ENCODE results near the gene ZNF614. TPM values are rescaled to one million over a fixed set of nuclear protein-coding genes. Genes with fewer than 3 reads are reported as not detected.
A peak's percentile ranks its signal among the peaks of the same experiment; 100 is the strongest.
"Not testable (repeated sequence)": the region's sequence is repeated elsewhere in the genome, so short reads cannot be mapped to it uniquely, and the experiment has no call there.

ZNF614 gene
- total and polyA plus RNA-seq, 2 of the 13 experiments (the other 11 are each of a cell fraction or from before 2014, with no cell fraction given): 13.0 to 22.8 TPM

DNA sequence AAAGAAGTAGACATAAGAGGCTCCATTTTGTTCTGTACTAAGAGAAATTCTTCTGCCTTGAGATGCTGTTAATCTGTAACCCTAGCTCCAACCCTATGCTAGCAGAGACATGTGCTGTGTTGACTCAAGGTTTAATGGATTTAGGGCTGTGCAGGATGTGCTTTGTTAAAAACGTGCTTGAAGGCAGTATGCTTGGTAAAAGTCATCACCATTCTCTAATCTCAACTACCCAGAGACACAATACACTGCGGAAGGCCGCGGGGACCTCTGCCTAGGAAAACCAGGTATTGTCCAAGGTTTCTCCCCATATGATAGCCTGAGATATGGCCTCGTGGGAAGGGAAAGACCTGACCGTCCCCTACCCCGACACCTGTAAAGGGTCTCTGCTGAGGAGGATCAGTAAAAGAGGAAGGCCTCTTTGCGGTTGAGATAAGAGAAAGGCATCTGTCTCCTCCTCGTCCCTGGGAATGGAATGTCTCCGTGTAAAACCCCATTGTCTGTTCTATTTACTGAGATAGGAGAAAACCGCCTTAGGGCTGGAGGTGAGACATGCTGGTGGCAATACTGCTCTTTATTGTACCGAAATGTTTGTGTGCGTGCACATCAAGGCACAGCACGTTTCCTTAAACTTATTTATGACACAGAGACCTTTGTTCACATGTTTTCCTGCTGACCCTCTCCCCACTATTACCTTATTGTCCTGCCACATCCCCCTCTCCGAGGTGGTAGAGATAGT is 1.8 kb downstream of the ZNF614 start (continued):
- TF ChIP-seq, protein P1, sequence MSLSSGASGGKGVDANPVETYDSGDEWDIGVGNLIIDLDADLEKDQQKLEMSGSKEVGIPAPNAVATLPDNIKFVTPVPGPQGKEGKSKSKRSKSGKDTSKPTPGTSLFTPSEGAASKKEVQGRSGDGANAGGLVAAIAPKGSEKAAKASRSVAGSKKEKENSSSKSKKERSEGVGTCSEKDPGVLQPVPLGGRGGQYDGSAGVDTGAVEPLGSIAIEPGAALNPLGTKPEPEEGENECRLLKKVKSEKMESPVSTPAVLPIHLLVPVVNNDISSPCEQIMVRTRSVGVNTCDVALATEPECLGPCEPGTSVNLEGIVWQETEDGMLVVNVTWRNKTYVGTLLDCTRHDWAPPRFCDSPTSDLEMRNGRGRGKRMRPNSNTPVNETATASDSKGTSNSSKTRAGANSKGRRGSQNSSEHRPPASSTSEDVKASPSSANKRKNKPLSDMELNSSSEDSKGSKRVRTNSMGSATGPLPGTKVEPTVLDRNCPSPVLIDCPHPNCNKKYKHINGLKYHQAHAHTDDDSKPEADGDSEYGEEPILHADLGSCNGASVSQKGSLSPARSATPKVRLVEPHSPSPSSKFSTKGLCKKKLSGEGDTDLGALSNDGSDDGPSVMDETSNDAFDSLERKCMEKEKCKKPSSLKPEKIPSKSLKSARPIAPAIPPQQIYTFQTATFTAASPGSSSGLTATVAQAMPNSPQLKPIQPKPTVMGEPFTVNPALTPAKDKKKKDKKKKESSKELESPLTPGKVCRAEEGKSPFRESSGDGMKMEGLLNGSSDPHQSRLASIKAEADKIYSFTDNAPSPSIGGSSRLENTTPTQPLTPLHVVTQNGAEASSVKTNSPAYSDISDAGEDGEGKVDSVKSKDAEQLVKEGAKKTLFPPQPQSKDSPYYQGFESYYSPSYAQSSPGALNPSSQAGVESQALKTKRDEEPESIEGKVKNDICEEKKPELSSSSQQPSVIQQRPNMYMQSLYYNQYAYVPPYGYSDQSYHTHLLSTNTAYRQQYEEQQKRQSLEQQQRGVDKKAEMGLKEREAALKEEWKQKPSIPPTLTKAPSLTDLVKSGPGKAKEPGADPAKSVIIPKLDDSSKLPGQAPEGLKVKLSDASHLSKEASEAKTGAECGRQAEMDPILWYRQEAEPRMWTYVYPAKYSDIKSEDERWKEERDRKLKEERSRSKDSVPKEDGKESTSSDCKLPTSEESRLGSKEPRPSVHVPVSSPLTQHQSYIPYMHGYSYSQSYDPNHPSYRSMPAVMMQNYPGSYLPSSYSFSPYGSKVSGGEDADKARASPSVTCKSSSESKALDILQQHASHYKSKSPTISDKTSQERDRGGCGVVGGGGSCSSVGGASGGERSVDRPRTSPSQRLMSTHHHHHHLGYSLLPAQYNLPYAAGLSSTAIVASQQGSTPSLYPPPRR (CRISPR knock-in tag; IDR thresholded peaks at IDR 0.05; ENCODE audit: borderline replicate concordance): peak; percentile 75
- not testable (repeated sequence) for TF ChIP-seq FOXA1 (IDR thresholded peaks at IDR 0.05)
- peak; percentile 85 for TF ChIP-seq FOXA1 (CRISPR knock-in tag; IDR thresholded peaks at IDR 0.05)
- TF ChIP-seq, protein P2, sequence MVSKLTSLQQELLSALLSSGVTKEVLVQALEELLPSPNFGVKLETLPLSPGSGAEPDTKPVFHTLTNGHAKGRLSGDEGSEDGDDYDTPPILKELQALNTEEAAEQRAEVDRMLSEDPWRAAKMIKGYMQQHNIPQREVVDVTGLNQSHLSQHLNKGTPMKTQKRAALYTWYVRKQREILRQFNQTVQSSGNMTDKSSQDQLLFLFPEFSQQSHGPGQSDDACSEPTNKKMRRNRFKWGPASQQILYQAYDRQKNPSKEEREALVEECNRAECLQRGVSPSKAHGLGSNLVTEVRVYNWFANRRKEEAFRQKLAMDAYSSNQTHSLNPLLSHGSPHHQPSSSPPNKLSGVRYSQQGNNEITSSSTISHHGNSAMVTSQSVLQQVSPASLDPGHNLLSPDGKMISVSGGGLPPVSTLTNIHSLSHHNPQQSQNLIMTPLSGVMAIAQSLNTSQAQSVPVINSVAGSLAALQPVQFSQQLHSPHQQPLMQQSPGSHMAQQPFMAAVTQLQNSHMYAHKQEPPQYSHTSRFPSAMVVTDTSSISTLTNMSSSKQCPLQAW (CRISPR knock-in tag; IDR thresholded peaks at IDR 0.05): peak; percentile 28; the same call in 1 of the 2 replicates
- 0 out of 2 replicates have a peak, but pooled peaks have one; percentile 53 for TF ChIP-seq NKX3-1 (CRISPR knock-in tag; IDR thresholded peaks at IDR 0.05)
- peak; percentile 61; the same call in 1 of the 2 replicates for TF ChIP-seq ETV5 (CRISPR knock-in tag; IDR thresholded peaks at IDR 0.05; ENCODE audit: borderline replicate concordance)
- TF ChIP-seq RFXAP (CRISPR knock-in tag; IDR thresholded peaks at IDR 0.05; ENCODE audit: borderline replicate concordance): 0 out of 2 replicates have a peak, but pooled peaks have one; percentile 23
- peak; percentile 1; the same call in 1 of the 2 replicates for TF ChIP-seq NCOA2 (CRISPR knock-in tag; IDR thresholded peaks at IDR 0.05)
- TF ChIP-seq SAP130 (CRISPR knock-in tag; IDR thresholded peaks at IDR 0.05; ENCODE audit: low read depth): peak; percentile 89
- TF ChIP-seq, protein P3, sequence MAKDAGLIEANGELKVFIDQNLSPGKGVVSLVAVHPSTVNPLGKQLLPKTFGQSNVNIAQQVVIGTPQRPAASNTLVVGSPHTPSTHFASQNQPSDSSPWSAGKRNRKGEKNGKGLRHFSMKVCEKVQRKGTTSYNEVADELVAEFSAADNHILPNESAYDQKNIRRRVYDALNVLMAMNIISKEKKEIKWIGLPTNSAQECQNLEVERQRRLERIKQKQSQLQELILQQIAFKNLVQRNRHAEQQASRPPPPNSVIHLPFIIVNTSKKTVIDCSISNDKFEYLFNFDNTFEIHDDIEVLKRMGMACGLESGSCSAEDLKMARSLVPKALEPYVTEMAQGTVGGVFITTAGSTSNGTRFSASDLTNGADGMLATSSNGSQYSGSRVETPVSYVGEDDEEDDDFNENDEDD (CRISPR knock-in tag; IDR thresholded peaks at IDR 0.05; ENCODE audit: borderline replicate concordance): peak; percentile 52; the same call in 1 of the 2 replicates
- TF ChIP-seq, protein P4, sequence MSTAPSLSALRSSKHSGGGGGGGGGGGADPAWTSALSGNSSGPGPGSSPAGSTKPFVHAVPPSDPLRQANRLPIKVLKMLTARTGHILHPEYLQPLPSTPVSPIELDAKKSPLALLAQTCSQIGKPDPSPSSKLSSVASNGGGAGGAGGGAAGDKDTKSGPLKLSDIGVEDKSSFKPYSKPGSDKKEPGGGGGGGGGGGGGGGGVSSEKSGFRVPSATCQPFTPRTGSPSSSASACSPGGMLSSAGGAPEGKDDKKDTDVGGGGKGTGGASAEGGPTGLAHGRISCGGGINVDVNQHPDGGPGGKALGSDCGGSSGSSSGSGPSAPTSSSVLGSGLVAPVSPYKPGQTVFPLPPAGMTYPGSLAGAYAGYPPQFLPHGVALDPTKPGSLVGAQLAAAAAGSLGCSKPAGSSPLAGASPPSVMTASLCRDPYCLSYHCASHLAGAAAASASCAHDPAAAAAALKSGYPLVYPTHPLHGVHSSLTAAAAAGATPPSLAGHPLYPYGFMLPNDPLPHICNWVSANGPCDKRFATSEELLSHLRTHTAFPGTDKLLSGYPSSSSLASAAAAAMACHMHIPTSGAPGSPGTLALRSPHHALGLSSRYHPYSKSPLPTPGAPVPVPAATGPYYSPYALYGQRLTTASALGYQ (CRISPR knock-in tag; IDR thresholded peaks at IDR 0.05): 0 out of 2 replicates have a peak, but pooled peaks have one; percentile 33
- TF ChIP-seq TCF7 (IDR thresholded peaks at IDR 0.05; ENCODE audit: low read depth): peak; percentile 15
- TF ChIP-seq, protein P5, sequence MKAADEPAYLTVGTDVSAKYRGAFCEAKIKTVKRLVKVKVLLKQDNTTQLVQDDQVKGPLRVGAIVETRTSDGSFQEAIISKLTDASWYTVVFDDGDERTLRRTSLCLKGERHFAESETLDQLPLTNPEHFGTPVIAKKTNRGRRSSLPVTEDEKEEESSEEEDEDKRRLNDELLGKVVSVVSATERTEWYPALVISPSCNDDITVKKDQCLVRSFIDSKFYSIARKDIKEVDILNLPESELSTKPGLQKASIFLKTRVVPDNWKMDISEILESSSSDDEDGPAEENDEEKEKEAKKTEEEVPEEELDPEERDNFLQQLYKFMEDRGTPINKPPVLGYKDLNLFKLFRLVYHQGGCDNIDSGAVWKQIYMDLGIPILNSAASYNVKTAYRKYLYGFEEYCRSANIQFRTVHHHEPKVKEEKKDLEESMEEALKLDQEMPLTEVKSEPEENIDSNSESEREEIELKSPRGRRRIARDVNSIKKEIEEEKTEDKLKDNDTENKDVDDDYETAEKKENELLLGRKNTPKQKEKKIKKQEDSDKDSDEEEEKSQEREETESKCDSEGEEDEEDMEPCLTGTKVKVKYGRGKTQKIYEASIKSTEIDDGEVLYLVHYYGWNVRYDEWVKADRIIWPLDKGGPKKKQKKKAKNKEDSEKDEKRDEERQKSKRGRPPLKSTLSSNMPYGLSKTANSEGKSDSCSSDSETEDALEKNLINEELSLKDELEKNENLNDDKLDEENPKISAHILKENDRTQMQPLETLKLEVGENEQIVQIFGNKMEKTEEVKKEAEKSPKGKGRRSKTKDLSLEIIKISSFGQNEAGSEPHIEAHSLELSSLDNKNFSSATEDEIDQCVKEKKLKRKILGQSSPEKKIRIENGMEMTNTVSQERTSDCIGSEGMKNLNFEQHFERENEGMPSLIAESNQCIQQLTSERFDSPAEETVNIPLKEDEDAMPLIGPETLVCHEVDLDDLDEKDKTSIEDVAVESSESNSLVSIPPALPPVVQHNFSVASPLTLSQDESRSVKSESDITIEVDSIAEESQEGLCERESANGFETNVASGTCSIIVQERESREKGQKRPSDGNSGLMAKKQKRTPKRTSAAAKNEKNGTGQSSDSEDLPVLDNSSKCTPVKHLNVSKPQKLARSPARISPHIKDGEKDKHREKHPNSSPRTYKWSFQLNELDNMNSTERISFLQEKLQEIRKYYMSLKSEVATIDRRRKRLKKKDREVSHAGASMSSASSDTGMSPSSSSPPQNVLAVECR (CRISPR knock-in tag; IDR thresholded peaks at IDR 0.05; ENCODE audit: borderline replicate concordance): peak; percentile 46; the same call in 1 of the 2 replicates
- 0 out of 4 replicates have a peak, but pooled peaks of 1 of the 2 experiments have one; percentile 18 for TF ChIP-seq POLR2A (IDR thresholded peaks at IDR 0.05; ENCODE audit: insufficient read depth in 1 of 2, low read depth in 2 of 2, low read length in 2 of 2)

Data from HepG2 (cell line).